Activated CD4-positive, alpha-beta T cell treated with anti-CD3 and anti-CD28 coated beads, Interleukin-2, amount 10 ng/mL, durations not matched to agents 7 days and 5 days (primary cell): ENCODE measurements around the gene PTPRN2. TPM values are rescaled to one million over a fixed set of nuclear protein-coding genes. Genes with fewer than 3 reads are reported as not detected.

Experiments used
- CTCF ChIA-PET: fragments of 350-600 bp; sonication (Branson Sonifier 250); formaldehyde crosslinking; loops from one replicate; lab custom pipeline; 2021; ENCODE audit warnings: antibody characterized with exemption; lab: Charles Lee
- POLR2A ChIA-PET: fragments of 350-600 bp; sonication (Branson Sonifier 250); formaldehyde crosslinking; loops from one replicate; lab custom pipeline; 2021; ENCODE audit warnings: antibody characterized with exemption; lab: Charles Lee
- DNase-seq: peaks from one replicate; pipeline ENCODE4 v3.0.0-alpha.2; 2020
- H3K27ac Mint-ChIP-seq: one replicate; pipeline ENCODE4 v1.8.0; 2021; ENCODE audit warnings: mild to moderate bottlenecking, moderate library complexity, mixed read lengths
- H3K27me3 Mint-ChIP-seq: one replicate; pipeline ENCODE4 v1.8.0; 2021; ENCODE audit warnings: mixed read lengths
- H3K36me3 Mint-ChIP-seq: one replicate; pipeline ENCODE4 v1.8.0; 2021; ENCODE audit warnings: low read depth, mixed read lengths
- H3K4me1 Mint-ChIP-seq: one replicate; pipeline ENCODE4 v1.8.0; 2021; ENCODE audit warnings: mixed read lengths
- H3K4me3 Mint-ChIP-seq: one replicate; pipeline ENCODE4 v1.8.0; 2021; ENCODE audit warnings: mild to moderate bottlenecking, moderate library complexity, mixed read lengths
- H3K9me3 Mint-ChIP-seq: one replicate; pipeline ENCODE4 v1.8.0; 2021; ENCODE audit warnings: mixed read lengths
- total RNA-seq, 2 experiments: library from RNA; stranded (reverse); gene quantifications; one replicate each; pipeline ENCODE4 v1.2.3, GENCODE V29; 2021

Gene PTPRN2
- total RNA-seq, 2 experiments from 2014 or later: 2.6 to 2.7 TPM

- ChIA-PET CTCF (no interaction called here), POLR2A (no interaction called here)
- no peak for DNase-seq
- no peak overlapping the region for H3K4me3 Mint-ChIP-seq
- H3K4me1 Mint-ChIP-seq: no peaks in the 10 kb centered on the region
- no peaks in the 10 kb centered on the region for H3K27me3 Mint-ChIP-seq
- H3K9me3 Mint-ChIP-seq: peaks cover 3% of the 10 kb centered on the region
- no peak overlapping the region for H3K27ac Mint-ChIP-seq
- no peaks in the 10 kb centered on the region for H3K36me3 Mint-ChIP-seq
Measured at GRCh38 chr7:158374146-158374545, 213.5 kb downstream of the PTPRN2 start.

- CTCF ChIA-PET: no interaction called here
- Mint-ChIP-seq H3K4me3 (no peak overlapping the region), H3K27me3 (no peaks in the 10 kb centered on the region), H3K27ac (no peak overlapping the region), H3K4me1 (no peaks in the 10 kb centered on the region), H3K9me3 (peaks cover 2% of the 10 kb centered on the region), H3K36me3 (no peaks in the 10 kb centered on the region)
- DNase-seq: no peak
- POLR2A ChIA-PET: no interaction called here
Measured at GRCh38 chr7:158373476-158374133, 214.0 kb downstream of the PTPRN2 start.

- Mint-ChIP-seq H3K4me3 (no peak overlapping the region), H3K27ac (no peak overlapping the region), H3K27me3 (no peaks in the 10 kb centered on the region), H3K4me1 (no peaks in the 10 kb centered on the region), H3K36me3 (no peaks in the 10 kb centered on the region), H3K9me3 (peaks cover 2% of the 10 kb centered on the region)
- DNase-seq: no peak
- CTCF ChIA-PET: no interaction called here
- POLR2A ChIA-PET: no interaction called here
Measured at GRCh38 chr7:158372400-158373342, 215.0 kb downstream of the PTPRN2 start.

GRCh38 chr7:158371856-158372255 is 215.8 kb downstream of the PTPRN2 start:
- ChIA-PET POLR2A (no interaction called here), CTCF (no interaction called here)
- Mint-ChIP-seq H3K27me3 (no peaks in the 10 kb centered on the region), H3K36me3 (no peaks in the 10 kb centered on the region), H3K4me1 (no peaks in the 10 kb centered on the region), H3K27ac (no peak overlapping the region), H3K9me3 (peaks cover 2% of the 10 kb centered on the region), H3K4me3 (no peak overlapping the region)
- no peak for DNase-seq

- Mint-ChIP-seq H3K4me3 (no peak overlapping the region), H3K9me3 (peaks cover under 1% of the 10 kb centered on the region), H3K27me3 (no peaks in the 10 kb centered on the region), H3K4me1 (no peaks in the 10 kb centered on the region), H3K27ac (no peak overlapping the region), H3K36me3 (no peaks in the 10 kb centered on the region)
- ChIA-PET CTCF (no interaction called here), POLR2A (no interaction called here)
- DNase-seq: no peak
Measured at GRCh38 chr7:158369866-158370265, 217.8 kb downstream of the PTPRN2 start.

- no peaks in the 10 kb centered on the region for H3K36me3 Mint-ChIP-seq
- H3K4me1 Mint-ChIP-seq: no peaks in the 10 kb centered on the region
- H3K9me3 Mint-ChIP-seq: peaks cover 6% of the 10 kb centered on the region
- DNase-seq: no peak
- ChIA-PET POLR2A (no interaction called here), CTCF (no interaction called here)
- no peaks in the 10 kb centered on the region for H3K27me3 Mint-ChIP-seq
- no peak overlapping the region for H3K27ac Mint-ChIP-seq
- H3K4me3 Mint-ChIP-seq: no peak overlapping the region
Measured at GRCh38 chr7:158369290-158369689, 218.3 kb downstream of the PTPRN2 start.

- ChIA-PET CTCF (interaction anchor here (0.6 kb wide), 1 partner anchor 66 kb away, joined by 3 read pairs; no protein-coding TSS in a partner anchor), POLR2A (no interaction called here)
- Mint-ChIP-seq H3K27me3 (no peaks in the 10 kb centered on the region), H3K9me3 (peaks cover 6% of the 10 kb centered on the region), H3K4me1 (no peaks in the 10 kb centered on the region), H3K4me3 (no peak overlapping the region), H3K27ac (no peak overlapping the region), H3K36me3 (no peaks in the 10 kb centered on the region)
- DNase-seq: no peak
Measured at GRCh38 chr7:158368449-158368848, 219.2 kb downstream of the PTPRN2 start.

GRCh38 chr7:158367634-158367982 is 220.0 kb downstream of the PTPRN2 start:
- Mint-ChIP-seq H3K9me3 (peaks cover 6% of the 10 kb centered on the region), H3K4me3 (no peak overlapping the region), H3K4me1 (no peaks in the 10 kb centered on the region), H3K27ac (no peak overlapping the region), H3K27me3 (no peaks in the 10 kb centered on the region), H3K36me3 (no peaks in the 10 kb centered on the region)
- no peak for DNase-seq
- ChIA-PET CTCF (no interaction called here), POLR2A (no interaction called here)

- no peak for DNase-seq
- peaks cover 6% of the 10 kb centered on the region for H3K9me3 Mint-ChIP-seq
- no peaks in the 10 kb centered on the region for H3K4me1 Mint-ChIP-seq
- H3K27me3 Mint-ChIP-seq: no peaks in the 10 kb centered on the region
- CTCF ChIA-PET: no interaction called here
- no peak overlapping the region for H3K27ac Mint-ChIP-seq
- POLR2A ChIA-PET: no interaction called here
- no peak overlapping the region for H3K4me3 Mint-ChIP-seq
- H3K36me3 Mint-ChIP-seq: no peaks in the 10 kb centered on the region
Measured at GRCh38 chr7:158366916-158367633, 220.5 kb downstream of the PTPRN2 start.

GRCh38 chr7:158366346-158366745 is 221.3 kb downstream of the PTPRN2 start:
- Mint-ChIP-seq H3K27me3 (no peaks in the 10 kb centered on the region), H3K4me1 (no peaks in the 10 kb centered on the region), H3K4me3 (no peak overlapping the region), H3K9me3 (peaks cover 6% of the 10 kb centered on the region), H3K27ac (no peak overlapping the region), H3K36me3 (no peaks in the 10 kb centered on the region)
- ChIA-PET POLR2A (no interaction called here), CTCF (no interaction called here)
- DNase-seq: no peak

- Mint-ChIP-seq H3K27ac (no peak overlapping the region), H3K27me3 (no peaks in the 10 kb centered on the region), H3K9me3 (peaks cover 6% of the 10 kb centered on the region), H3K4me3 (no peak overlapping the region), H3K36me3 (no peaks in the 10 kb centered on the region), H3K4me1 (no peaks in the 10 kb centered on the region)
- POLR2A ChIA-PET: no interaction called here
- no peak for DNase-seq
- CTCF ChIA-PET: no interaction called here
Measured at GRCh38 chr7:158365267-158365666, 222.4 kb downstream of the PTPRN2 start.

GRCh38 chr7:158364451-158364850 is 223.2 kb downstream of the PTPRN2 start:
- DNase-seq: no peak
- H3K27ac Mint-ChIP-seq: no peak overlapping the region
- ChIA-PET POLR2A (no interaction called here), CTCF (no interaction called here)
- H3K27me3 Mint-ChIP-seq: no peaks in the 10 kb centered on the region
- no peak overlapping the region for H3K4me3 Mint-ChIP-seq
- peaks cover 6% of the 10 kb centered on the region for H3K9me3 Mint-ChIP-seq
- no peaks in the 10 kb centered on the region for H3K4me1 Mint-ChIP-seq
- no peaks in the 10 kb centered on the region for H3K36me3 Mint-ChIP-seq
